ENCODE data around the gene GALNT17. TPM values are rescaled to one million over a fixed set of nuclear protein-coding genes. Genes with fewer than 3 reads are reported as not detected.
"Not testable (repeated sequence)": the region's sequence is repeated elsewhere in the genome, so short reads cannot be mapped to it uniquely, and the experiment has no call there.

Gene GALNT17
- total and polyA plus RNA-seq, 12 donors, result 0.94 to 37.5 (median 8.1) TPM

- Histone ChIP-seq H3K27me3 (no peaks in the 10 kb centered on the region), H3K4me3 (no peak overlapping the region), H3K4me1 (replicated peaks in 1 of 2) (no peaks in the 10 kb centered on the region), H3K27ac (no peak overlapping the region), H3K9me3 (replicated peaks in 1 of 3) (no peaks in the 10 kb centered on the region), H3K36me3 (replicated peaks in 1 of 2) (no peaks in the 10 kb centered on the region)
- intact Hi-C loops (cut with DNase I), result no loop called here
- TF ChIP-seq POLR2A (IDR thresholded peaks at IDR 0.05) (no peak), CTCF (IDR thresholded peaks at IDR 0.05) (no peak)
- 78 to 94% (median 82%) methylated on average over 4 of the region's 4 CpGs for WGBS, 4 donors
- no peak for DNase-seq
Observed at GRCh38 chr7:71255537-71256178, 123.7 kb downstream of the GALNT17 start.

GRCh38 chr7:71261066-71261465 is 129.1 kb downstream of the GALNT17 start:
- Histone ChIP-seq H3K27me3 (no peaks in the 10 kb centered on the region), H3K9me3 (replicated peaks in 1 of 3) (no peaks in the 10 kb centered on the region), H3K27ac (no peak overlapping the region), H3K4me3 (no peak overlapping the region), H3K36me3 (replicated peaks in 1 of 2) (no peaks in the 10 kb centered on the region), H3K4me1 (replicated peaks in 1 of 2) (no peaks in the 10 kb centered on the region)
- TF ChIP-seq CTCF (IDR thresholded peaks at IDR 0.05), result no peak
- no peak for TF ChIP-seq POLR2A (IDR thresholded peaks at IDR 0.05)
- intact Hi-C loops (cut with DNase I), result no loop called here
- no peak for DNase-seq
- 85 to 90% (median 87%) methylated on average over 6 to 7 of the region's 7 CpGs for WGBS, 4 donors

- H3K27ac ChIP-seq; H3K36me3 ChIP-seq (replicated peaks in 1 of 2); intact Hi-C loops (cut with DNase I); H3K4me3 ChIP-seq; H3K27me3 ChIP-seq; DNase-seq; H3K9me3 ChIP-seq (replicated peaks in 1 of 3); H3K4me1 ChIP-seq (replicated peaks in 1 of 2): not testable (repeated sequence)
- 85 to 96% (median 92%) methylated on average over 5 of the region's 5 CpGs for WGBS, 4 donors
Observed at GRCh38 chr7:71262834-71263233, 130.9 kb downstream of the GALNT17 start.

GRCh38 chr7:71264005-71264404 is 132.1 kb downstream of the GALNT17 start:
- H3K36me3 ChIP-seq (replicated peaks in 1 of 2), result no peaks in the 10 kb centered on the region
- no peak overlapping the region for H3K4me3 ChIP-seq
- H3K27me3 ChIP-seq, result no peaks in the 10 kb centered on the region
- no peaks in the 10 kb centered on the region for H3K9me3 ChIP-seq (replicated peaks in 1 of 3)
- no peak overlapping the region for H3K27ac ChIP-seq
- TF ChIP-seq CTCF (IDR thresholded peaks at IDR 0.05) (no peak), POLR2A (IDR thresholded peaks at IDR 0.05) (no peak)
- DNase-seq, result no peak
- 64 to 81% (median 75%) methylated on average over 3 of the region's 3 CpGs for WGBS, 4 donors
- no peaks in the 10 kb centered on the region for H3K4me1 ChIP-seq (replicated peaks in 1 of 2)
- intact Hi-C loops (cut with DNase I), result no loop called here

GRCh38 chr7:71266912-71267311 is 135.0 kb downstream of the GALNT17 start:
- no peaks in the 10 kb centered on the region for H3K4me1 ChIP-seq (replicated peaks in 1 of 2)
- H3K36me3 ChIP-seq (replicated peaks in 1 of 2), result no peaks in the 10 kb centered on the region
- no peaks in the 10 kb centered on the region for H3K9me3 ChIP-seq (replicated peaks in 1 of 3)
- no peak overlapping the region for H3K27ac ChIP-seq
- H3K4me3 ChIP-seq, result no peak overlapping the region
- no peak for TF ChIP-seq POLR2A (IDR thresholded peaks at IDR 0.05)
- TF ChIP-seq CTCF (IDR thresholded peaks at IDR 0.05), result no peak
- WGBS, 4 donors, result 70 to 83% (median 74%) methylated on average over 7 of the region's 7 CpGs
- H3K27me3 ChIP-seq, result no peaks in the 10 kb centered on the region
- DNase-seq, result no peak
- intact Hi-C loops (cut with DNase I), result no loop called here
